HG03565 (cell line): ENCODE data around the gene DNTTIP2.
"Not testable (repeated sequence)": the region's sequence is repeated elsewhere in the genome, so short reads cannot be mapped to it uniquely, and the experiment has no call there.

Source experiments
- ATAC-seq: cut with Tn5 transposase; IDR thresholded peaks from one replicate; pipeline ENCODE4 v1.9.1; 2021; ENCODE audit warnings: mild to moderate bottlenecking, moderate library complexity; ENCODE audit not compliant: unreplicated experiment

The DNTTIP2 gene

DNA sequence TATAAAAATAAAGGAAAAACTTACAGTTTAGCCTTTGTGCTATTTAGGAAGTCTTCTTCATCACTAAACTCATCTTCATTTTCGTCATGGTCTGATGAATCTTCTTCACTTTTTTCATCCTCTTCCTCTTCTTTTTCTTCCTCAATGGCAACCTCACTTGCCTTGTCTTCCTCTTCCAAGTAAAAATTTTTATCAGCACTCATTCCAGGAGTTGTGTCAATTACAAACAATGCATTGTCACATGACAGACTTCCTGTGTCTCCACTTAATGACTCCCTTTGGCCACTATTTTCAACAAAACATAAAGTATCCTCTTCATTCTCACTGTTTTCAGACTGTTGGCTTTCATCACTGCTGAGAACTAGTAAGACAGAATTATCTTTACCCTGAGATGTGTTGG is 2.8 kb downstream of the DNTTIP2 start:
- ATAC-seq = no peak

DNA sequence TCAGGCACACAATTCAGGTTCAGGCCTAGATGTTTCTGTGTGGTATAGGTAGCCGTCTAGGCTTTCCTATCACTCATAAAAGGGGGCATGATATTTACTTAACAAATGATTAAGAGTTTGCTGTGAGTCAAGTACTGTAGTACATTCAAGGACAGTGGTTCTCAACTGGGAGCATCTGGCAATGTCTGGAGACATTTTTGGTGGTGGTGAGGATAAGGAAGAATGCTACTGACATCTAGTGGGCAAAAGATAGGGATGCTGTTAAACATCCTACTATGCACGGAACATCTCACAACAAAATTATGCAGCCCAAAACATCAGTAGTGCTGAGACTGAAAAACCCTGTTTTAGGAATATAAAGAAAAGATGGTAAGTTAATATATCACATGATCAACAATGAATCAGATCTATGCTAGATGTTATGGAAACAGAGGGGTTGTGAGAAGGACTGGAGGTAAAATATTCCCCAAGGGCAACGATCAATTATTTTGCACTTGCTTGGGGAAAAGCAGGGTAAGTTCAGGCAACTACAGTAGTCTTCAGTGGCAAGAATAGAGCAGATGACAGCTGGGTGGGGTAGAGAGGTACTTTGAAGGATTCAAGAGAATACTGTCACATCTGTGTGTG is 4.9 kb downstream of the DNTTIP2 start:
- no peak for ATAC-seq

DNA sequence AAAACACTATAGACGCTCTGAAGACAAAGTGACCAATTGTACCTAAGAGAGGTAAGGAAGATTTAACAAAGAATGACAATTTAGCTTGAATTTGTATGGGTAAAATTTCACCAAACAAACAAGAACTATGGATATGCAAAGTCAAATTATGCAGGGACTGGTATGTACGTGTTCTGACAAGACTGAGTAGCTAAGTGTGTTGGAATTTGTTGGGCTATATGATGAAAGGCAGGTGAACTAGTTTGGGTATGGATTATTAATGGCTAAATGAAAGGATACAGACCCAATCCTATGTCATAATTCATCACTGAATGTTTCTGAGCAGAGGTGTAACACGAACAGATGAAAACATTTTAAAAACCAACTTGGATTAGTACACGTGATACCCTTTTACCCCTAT is 7.6 kb downstream of the DNTTIP2 start:
- no peak for ATAC-seq

DNA sequence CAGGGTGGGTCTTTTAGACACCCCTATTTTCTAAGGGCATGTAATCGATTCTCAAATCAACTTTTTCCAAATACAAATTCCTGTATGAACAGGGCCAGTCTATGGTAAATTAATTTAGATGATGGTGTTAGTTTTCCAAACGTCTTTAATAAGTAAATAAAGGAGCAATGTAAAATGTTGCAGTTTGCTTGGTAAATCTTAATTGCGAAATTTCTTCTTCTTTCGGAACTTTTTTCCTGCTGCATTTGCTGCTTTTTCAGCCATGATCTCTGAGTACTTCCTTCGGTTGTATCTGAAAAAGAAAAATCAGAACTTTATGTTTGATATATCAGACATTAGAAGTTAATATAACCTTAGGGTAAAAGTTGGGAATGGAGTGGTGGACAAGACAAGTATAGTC is 9.4 kb downstream of the DNTTIP2 start:
- no peak for ATAC-seq

DNA sequence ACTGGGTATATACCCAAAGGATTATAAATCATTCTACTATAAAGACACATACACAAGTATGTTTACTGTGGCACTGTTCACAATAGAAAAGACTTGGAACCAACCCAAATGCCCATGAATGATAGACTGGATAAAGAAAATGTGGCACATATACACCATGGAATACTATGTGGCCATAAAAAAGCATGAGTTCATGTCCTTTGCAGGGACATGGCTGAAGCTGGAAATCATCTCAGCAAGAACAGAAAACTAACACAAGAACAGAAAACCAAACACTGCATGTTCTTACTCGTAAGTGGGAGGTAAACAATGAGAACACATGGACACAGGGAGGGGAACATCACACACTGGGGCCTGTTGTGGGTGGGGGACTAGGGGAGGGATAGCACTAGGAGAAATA is 10.5 kb downstream of the DNTTIP2 start:
- not testable (repeated sequence) for ATAC-seq

DNA sequence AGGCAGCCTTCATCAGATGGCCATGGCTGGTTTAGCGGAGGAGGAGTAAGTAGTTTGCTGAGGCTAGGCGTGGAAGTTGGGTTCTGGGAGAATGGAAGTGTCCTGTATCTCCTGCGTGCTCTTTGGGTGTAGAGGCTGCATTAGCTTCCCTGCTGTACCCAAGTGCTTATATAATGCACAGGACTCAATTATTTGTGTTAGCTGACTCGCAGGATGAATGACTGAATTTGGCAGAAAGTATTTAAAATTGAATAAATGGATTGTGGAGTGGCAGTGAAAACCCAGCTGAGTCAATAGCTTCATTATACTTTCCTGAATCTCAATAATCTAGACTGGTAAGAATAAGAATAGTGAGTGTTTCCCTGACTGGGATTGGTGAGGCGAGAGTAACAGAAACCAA is 13.8 kb downstream of the DNTTIP2 start:
- ATAC-seq = no peak

DNA sequence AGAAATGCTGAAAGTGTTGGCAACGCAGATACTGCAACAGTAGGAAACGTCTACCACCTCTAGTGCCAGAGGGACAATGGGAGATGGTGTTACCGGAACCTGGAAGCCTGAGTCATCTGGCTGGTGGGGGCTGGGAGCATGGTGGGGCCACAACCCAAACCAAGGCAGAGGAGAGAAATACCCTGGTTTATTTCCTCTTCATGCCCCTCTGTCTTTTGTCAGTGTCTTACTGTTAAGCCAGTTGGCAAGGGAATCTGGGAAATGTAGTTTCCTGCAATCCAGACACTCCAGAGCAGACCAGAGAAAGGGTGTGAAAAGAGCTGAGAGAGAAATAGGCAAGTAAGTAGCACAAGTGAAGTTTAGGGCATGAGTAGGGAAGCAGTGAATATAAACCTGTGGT is 14.8 kb downstream of the DNTTIP2 start:
- no peak for ATAC-seq

DNA sequence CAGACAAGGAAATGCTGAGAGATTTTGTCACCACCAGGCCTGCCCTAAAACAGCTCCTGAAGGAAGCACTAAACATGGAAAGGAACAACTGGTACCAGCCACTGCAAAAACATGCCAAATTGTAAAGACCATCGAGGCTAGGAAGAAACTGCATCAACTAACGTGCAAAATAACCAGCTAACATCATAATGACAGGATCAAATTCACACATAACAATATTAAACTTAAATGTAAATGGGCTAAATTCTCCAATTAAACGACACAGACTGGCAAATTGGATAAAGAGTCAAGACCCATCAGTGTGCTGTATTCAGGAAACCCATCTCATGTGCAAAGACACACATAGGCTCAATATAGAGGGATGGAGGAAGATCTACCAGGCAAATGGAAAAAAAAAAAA is 21.4 kb downstream of the DNTTIP2 start:
- not testable (repeated sequence) for ATAC-seq

DNA sequence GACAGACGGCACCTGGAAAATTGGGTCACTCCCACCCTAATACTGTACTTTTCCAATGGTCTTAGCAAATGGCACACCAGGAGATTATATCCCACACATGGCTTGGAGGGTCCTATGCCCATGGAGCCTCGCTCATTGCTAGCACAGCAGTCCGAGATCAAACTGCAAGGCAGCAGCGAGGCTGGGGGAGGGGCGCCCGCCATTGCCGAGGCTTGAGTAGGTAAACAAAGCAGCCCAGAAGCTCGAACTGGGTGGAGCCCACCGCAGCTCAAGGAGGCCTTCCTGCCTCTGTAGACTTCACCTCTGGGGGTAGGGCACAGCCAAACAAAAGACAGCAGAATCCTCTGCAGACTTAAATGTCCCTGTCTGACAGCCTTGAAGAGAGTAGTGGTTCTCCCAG is 23.0 kb downstream of the DNTTIP2 start:
- ATAC-seq = not testable (repeated sequence)

DNA sequence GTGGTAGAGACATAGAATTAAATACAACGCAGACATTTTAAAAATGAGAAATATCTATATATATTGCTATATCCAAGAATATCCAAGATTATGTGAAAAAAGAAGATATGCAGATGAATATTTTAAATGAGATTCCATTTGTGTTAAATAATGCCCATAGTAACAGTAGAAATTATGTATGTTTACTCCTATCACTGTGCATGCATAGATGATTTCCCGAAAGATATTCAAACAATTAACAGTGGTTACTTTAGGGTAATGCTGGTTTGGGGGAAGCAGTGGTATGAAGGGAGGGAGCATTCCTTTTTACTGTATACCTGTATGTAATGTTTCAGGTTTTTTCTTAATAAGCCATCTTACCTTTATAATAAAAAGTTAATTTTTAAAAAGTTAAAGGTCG is 25.1 kb downstream of the DNTTIP2 start:
- no peak for ATAC-seq

DNA sequence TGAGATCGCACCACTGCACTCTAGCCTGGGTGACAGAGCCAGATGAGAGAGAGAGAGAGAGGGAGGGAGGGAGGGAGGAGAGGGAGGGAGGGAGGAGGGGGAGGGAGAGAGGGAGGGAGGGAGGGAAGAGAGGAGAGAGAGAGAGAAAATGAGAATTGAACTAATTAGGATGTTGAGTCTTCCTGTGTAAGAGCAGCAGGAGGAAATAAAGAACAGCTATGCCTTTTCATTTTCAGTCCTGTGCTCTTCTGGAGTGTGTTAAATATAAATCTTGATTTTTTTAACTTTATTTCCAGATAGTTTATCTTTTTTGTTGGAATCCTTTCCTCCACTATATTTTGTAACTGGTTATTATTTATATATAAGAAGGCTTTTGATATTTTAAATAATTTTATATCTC is 27.1 kb downstream of the DNTTIP2 start:
- ATAC-seq = no peak

DNA sequence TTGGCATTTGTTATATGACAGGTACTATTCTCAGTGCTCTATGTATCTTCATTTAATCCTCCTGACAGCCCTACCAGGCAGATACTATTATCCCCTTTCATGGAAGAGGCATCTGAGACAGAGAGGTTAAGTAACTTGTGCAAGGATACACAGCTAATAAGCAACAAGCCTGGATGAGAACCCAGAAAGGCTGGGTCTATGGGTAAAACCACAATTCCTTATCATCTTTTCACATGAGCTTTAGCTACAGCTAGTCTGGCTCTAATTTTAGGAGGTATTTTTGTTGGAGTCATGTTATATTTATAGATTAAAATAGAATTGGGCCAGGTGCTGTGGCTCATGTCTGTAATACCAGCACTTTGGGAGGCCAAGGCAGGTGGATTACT is 27.7 kb downstream of the DNTTIP2 start:
- ATAC-seq = no peak

DNA sequence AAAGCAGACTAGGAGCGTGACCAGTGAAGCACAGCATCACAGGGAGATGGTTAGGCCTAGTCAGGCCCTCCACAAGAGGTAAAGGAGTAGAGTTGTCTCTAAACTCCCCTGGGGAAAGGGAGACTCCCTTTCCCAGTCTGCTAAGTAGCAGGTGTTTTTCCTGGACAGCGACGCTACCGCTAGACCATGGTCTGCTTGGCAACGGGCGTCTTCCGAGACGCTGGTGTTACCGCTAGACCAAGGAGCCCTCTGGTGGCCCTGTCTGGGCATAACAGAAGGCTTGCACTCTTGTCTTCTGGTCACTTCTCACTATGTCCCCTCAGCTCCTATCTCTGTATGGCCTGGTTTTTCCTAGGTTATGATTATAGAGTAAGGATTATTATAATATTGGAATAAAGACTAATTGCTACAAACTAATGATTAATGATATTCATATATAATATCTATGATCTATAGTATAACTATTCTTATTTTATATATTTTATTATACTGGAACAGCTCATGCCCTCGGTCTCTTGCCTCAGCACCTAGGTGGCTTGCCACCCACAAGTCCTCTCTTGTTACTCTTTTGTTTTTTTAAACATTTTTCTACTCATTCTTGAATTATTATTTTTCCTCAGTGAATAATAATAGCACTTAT is 28.2 kb downstream of the DNTTIP2 start:
- ATAC-seq = not testable (repeated sequence)

DNA sequence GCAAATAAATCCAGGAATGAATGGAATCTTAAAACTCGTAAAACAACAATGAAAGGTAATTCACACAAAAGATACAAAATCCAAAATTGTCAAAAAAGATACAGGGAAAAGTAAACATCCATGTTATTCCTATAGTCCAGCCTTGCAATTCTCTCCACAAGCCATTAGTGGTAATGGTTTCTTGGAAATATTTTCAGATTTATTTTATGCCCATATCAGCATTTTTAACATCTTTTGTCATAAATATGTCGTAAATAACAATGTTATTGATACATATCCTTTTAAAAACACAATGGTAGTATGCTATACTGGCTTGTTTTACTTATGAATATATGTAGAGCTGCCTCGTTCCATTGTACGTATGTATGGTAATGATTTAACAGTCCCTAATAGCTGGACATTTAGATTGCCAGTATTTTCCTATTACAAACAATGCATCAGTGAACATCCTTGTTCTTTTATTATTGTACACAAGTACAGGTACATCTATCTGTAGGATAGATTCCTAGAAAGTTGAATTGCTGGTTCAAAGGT is 30.6 kb downstream of the DNTTIP2 start:
- ATAC-seq = no peak

DNA sequence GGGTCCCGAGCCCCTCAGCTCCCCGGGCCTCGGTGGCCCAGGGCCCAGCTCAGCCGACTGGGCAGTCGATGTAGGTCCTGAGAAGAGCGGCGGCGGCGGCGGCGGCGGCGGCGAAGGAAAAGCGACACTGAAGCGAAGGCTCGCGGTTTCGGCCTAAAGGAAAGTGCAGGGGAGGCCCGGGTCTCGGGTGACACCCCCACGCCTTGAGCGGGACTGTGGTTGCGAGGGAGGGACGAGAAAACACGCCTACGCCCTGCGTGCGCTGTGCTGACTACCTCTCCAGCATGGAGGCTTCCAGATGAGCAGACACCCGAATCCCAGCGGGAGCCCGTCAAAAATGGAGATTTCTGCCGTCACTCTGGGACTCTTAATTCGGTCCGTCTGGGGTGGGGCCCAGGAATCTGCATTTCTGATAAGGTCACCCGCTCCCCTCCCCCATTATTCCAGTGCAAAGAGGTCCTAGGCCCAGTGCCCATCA is 31.2 kb downstream of the DNTTIP2 start:
- ATAC-seq = peak; percentile 2

DNA sequence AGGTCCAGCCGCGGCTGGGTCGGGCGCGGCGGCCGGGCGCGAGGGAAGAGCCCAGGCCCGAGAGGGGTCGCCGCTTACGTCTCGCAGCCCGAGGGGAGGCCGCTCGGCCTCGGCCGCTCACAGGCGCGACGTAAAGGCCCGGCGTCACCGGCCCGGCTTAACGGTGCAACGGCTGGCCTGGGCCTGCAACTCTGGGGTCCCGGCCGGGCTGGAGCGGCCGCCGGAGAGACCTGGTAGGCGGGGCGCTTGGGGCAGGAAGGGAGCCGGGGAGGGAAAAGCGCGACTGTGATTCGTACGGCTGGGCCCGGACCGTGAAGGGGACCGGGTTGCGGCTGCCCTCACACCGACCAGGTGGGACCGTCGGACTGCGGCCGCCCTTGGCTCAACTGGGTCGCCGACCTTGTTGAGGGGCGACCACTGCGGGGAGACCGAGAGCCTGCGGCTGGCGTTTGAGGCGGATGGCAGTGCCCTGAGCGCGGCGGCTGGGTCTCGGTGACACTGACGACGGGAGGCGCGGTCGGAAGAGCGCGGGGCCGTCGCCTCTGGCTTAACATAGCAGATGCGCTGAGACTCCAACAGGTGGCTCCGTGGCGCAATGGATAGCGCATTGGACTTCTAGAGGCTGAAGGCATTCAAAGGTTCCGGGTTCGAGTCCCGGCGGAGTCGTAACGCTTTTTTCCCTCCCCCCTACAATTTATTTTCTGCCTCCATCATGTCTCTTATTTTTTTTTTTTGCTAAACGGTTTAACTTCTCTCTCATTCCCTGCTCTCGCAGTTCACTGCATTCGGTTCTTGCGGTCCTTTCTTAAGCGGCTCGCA is 31.8 kb downstream of the DNTTIP2 start:
- ATAC-seq = peak; percentile 65

DNA sequence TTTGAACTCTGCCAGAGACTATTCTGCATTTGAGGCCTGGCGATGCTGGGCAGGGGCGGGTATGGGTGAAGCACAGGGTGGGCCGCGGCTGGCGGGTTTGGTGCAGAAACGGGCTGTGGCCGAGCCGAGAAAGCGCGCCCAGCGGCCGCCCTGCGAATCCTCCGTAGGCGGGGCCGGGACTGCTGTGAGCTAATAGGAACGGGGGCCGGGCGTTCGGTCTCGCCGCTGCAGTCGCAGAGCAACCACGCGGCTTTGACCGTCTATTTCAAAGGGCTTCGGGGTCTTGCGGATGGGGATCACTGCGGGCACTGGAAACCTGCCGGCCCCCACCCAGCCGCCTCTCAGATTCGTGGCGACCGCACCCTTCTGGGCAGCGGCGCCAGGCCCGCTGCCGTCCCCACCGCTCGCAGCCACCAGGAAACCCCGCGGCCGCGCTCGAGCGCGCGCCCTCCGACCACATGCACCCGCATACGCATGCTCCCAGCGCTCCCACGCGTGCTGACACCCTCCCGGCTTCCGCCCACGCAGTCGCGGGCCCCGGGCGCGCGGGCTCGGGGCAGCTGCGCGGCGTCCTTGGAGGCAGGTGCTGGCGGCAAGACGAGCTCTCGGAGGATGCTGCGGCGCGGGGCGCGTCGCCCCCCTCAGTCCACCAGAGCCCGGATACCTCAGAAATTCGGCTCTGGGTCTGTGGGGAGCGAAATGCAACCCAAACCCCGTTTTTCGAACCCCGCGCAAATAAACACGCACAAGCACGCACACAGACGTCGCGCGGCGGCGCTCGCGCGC is 32.6 kb downstream of the DNTTIP2 start:
- ATAC-seq = peak; percentile 35

DNA sequence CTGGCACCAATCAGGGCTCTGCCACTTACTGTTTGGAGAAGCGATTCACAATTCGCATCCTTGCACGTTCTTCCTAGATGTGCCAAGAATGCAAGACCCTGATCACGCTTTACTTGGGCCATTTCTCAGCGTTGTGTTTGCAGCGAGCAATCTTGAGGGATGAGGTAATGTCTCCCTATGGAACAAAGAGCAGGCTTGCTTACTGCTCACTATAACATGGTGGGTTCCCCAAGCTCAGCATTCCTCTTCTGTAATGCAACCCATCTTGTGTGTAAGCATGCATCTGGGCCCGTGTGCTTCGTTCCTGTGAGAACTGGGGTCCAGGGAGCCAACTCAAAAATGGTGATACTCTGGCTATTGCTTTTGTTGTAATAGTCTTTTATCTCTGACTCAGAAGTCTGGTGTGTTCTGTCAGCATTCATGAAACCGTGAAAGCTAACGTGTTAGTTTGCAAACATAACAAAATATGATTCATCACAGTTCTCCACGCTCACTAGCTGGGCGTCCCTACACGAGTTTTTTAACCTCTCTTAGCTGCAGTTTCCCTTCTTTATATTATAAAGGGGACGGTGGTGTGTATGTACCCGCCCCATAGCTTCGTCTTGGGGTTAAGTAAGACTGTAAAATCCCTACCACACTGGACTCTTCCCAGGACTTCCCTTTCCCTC is 33.3 kb downstream of the DNTTIP2 start:
- no peak for ATAC-seq

DNA sequence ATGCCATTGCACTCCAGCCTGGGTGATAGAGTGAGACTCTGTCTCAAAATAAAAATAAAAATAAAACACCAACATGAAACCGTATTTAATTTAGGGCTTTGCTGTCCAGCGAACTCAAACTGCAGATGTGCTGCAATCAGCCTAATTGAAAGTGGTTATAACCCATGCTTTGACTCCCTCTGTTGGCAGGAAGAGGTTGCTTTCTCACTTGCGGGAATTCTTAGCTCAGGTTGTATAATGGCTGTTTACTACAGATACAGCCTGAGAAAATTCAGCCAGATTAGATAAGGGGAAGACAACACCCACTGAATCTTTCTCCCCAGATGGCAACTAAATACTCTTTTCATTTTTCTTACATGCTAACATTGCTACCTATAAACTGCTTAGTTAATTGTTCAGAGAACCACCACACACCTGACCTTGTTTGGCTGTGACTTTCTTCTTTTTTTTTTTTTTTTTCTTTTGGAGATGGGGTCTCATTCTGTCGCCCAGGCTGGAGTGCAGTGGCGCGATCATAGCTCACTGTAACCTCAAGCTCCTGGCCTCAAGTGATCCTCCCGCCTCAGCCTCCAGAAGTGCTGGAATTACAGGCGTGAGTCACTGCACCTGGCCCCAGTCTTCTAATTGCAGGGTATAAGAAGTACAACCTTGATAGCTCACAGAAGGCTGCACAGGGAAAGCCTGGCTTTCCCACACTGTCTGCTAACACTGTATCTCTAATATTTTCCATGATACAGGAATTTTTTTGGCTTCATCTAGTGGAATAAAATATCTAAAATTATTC is 34.6 kb downstream of the DNTTIP2 start:
- peak; percentile 21 for ATAC-seq
